ENCODE results near the gene CBX6.
A peak's percentile ranks its signal among the peaks of the same experiment; 100 is the strongest.

Gene CBX6

DNA sequence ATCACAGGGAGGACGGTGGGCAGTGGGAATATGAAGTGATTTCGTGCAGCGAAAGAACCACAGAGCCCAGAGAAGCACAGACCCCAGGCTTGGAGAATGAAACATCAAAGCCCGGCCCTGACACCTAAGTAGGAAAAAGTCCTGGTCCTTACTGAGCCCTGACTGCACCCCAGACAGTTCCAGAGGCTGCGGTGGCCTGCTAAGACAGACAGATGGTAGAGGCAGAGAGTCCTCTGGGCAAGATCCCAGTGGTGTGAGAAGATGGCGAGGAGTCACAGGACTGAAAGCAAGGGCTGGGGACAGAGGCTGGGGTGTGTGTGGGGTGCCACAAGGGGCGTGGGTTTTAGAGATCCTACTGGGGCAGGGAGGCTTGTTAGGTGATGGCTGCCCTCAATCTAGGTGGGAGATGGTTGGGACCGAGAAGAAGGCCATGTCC lies 3.7 kb downstream of the CBX6 start:
- H3K36me3 ChIP-seq: peaks cover 61% of the 10 kb centered on the region
- H3K4me2 ChIP-seq: peak overlapping the region; percentile 92
- TF ChIP-seq Cebpa-rat (IDR thresholded peaks at IDR 0.05): no peak
- H4K20me1 ChIP-seq: peaks cover 80% of the 10 kb centered on the region
- H3K9me3 ChIP-seq: no peaks in the 10 kb centered on the region
- H3K9ac ChIP-seq: peak overlapping the region; percentile 21; the same call in 1 of the 2 replicates
- peaks cover 70% of the 10 kb centered on the region for H3K4me1 ChIP-seq
- H3K27me3 ChIP-seq: peaks cover under 1% of the 10 kb centered on the region; the same call in 1 of the 2 replicates
- peak overlapping the region; percentile 49 for H3K27ac ChIP-seq
- H3K4me3 ChIP-seq: no peak overlapping the region

DNA sequence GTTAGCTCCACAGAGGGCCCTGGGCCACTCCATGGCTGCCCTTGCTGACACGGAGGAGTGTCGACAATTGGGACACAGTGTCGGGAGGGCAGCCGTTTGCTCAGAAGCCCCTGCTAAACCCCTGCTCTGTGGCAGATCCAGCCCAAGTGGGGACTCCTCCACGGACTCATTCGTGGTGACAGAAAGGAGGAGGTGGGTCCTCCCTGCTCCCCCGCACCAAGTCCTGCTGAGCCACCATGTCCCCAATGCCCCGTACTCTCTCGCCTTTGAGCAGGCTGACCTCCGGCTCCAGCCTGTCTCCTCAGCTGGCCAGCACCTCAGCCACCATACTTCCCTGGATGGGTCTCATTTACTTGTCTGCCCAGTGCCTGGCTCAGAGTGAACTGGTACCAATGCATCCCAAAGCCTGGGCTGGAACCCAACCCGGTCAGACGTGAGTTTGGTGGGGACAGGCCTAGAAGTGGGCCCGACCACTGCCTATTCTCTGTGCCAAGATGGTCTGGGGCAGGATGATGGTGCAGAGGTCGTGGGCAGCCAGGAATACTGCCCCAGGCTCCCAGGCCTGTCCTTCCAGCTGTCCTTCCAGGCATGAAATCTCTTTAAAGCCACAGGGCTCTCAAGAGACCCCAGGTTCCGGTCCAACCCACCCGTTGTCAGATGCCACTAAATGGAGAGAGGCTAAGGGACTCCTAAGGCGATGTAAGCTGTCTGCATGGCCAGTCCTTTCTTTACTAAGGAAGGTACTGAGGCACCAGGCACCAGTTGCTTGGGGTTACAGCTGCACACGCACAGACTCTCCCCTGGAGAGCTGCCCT lies 4.3 kb downstream of the CBX6 start:
- Histone ChIP-seq H3K9ac (peak overlapping the region; percentile 21; the same call in 1 of the 2 replicates), H4K20me1 (peaks cover 86% of the 10 kb centered on the region), H3K36me3 (peaks cover 67% of the 10 kb centered on the region), H3K9me3 (no peaks in the 10 kb centered on the region), H3K27ac (peak overlapping the region; percentile 49; the same call in 1 of the 2 replicates), H3K4me2 (peak overlapping the region; percentile 92), H3K4me1 (peaks cover 72% of the 10 kb centered on the region), H3K4me3 (no peak overlapping the region), H3K27me3 (no peaks in the 10 kb centered on the region)
- TF ChIP-seq Cebpa-rat (IDR thresholded peaks at IDR 0.05): no peak

DNA sequence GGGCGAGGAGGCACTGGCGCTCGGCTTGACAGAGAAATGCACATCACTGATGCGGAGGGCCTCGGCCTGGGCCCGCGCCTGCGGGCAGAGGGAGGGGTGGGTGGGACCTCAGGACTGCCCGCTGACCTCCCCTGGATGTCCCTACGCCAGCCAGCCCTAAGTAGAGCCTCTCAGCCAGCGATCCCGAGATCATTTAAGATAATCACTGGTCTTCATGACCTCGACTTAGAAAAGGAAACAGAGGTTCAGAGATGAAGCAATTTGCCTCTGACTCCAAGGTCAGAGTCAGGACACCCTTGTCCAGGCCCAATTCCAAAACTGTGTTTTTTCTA lies 4.9 kb downstream of the CBX6 start:
- no peak overlapping the region for H3K9ac ChIP-seq
- no peak overlapping the region for H3K4me2 ChIP-seq
- H4K20me1 ChIP-seq: peaks cover 92% of the 10 kb centered on the region
- TF ChIP-seq Cebpa-rat (IDR thresholded peaks at IDR 0.05): no peak
- no peak overlapping the region for H3K4me3 ChIP-seq
- H3K36me3 ChIP-seq: peaks cover 68% of the 10 kb centered on the region
- no peaks in the 10 kb centered on the region for H3K9me3 ChIP-seq
- no peaks in the 10 kb centered on the region for H3K27me3 ChIP-seq
- no peak overlapping the region for H3K27ac ChIP-seq
- peaks cover 78% of the 10 kb centered on the region for H3K4me1 ChIP-seq

DNA sequence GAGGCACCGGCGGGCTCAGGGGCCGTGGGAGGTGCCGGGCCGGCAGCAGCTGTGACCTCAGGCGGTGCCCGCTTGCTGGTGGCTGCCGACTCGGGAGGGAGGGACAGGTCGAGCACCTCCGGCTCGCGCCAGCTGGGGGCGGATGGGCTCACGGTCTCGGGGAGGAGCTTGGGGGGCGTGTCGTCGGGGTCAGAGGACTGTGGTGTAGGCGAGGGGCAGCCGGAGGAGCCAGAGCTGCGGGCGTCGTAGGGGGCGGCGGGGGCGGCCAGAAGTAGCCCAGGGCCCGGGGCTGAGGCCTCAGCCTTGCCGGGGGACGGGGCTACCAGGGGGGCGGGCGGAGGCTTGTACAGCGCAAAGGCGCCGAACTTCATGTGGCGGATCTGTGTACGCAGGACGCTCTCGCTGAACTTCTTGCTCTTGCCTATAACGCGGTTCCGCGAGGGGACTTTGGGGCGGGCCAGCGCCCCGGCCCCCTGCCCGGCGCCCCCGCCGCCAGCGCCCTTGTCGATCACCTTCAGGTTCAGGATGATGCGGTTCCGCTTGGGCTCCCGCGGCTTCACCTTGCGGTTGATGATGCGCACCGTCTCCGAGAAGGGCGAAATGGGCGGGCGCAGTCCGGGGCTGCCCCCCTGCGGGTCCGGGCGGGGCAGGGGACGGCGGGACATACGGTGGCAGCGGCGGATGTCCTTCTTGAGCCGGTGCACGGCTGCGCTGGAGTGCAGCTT lies 5.5 kb downstream of the CBX6 start:
- Histone ChIP-seq H3K27ac (no peak overlapping the region), H3K36me3 (peaks cover 68% of the 10 kb centered on the region), H3K4me1 (peaks cover 83% of the 10 kb centered on the region), H3K9me3 (no peaks in the 10 kb centered on the region), H3K27me3 (no peaks in the 10 kb centered on the region), H3K9ac (no peak overlapping the region), H3K4me2 (no peak overlapping the region), H3K4me3 (no peak overlapping the region), H4K20me1 (peaks cover 97% of the 10 kb centered on the region)
- no peak for TF ChIP-seq Cebpa-rat (IDR thresholded peaks at IDR 0.05)

DNA sequence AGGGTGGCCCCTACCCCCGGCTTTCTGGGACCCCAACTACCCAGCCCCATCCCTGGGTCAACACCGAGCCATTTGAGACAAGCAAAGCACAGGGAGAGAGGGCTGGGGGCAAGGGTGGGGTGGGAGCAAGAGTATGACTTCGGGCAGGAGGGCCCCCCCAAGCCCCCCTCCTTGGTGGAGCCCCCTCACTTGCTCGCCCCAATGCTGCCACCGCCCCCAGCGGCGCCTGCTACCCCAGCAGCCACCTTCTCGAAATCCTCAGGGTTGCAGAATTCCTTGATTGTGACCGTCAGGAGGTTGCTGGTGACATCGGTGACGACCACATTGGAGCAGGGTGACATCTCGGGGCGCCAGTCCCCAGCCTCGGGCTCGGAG lies 6.0 kb downstream of the CBX6 start:
- peaks cover 68% of the 10 kb centered on the region for H3K36me3 ChIP-seq
- H3K4me2 ChIP-seq: no peak overlapping the region

DNA sequence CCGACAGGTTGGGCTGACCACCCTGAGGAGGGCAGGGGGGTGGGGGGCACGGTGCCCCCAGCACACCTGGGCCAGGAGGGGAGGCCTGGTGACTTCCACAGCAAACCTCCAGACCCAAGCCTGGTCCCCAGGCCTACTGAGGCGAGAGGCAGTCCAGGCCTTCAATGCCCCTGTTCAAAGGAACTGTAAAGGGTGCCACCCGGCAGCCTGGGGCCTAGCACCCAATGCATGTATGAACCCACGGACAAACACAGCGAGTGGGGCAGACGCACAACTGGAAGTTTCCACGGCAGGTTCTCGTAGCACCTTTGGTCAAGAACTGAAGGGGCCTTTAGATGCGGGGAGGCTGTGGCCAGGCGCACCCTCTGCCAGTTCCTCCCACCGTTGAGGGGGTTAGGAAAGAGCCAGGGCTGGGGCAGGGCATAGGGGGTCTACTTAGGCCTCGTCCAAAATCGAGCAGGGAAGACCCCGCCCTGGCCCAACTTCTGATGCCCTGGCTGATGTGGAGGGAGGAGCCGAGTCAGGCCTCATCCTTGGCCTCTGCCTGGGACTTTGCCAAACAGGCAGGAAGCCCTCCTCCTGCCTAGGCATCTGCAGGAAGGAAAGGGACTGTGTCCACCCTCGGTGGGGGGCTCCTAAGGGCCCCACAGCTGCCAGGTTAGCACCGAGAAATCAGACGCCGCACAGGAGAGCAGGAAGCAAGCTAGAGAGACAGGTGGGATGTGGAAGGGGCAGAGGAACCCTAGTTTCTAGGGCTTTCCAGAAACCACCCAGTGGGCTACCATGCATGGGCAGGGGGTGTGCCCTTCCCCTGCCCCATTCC lies 6.6 kb downstream of the CBX6 start:
- Histone ChIP-seq H3K27me3 (no peaks in the 10 kb centered on the region), H3K27ac (no peak overlapping the region), H3K9me3 (no peaks in the 10 kb centered on the region), H3K4me3 (no peak overlapping the region), H3K9ac (0 out of 2 replicates have a peak overlapping the region, but pooled peaks have one; percentile 29), H3K4me1 (peaks cover 86% of the 10 kb centered on the region), H4K20me1 (peaks cover 98% of the 10 kb centered on the region), H3K36me3 (peaks cover 68% of the 10 kb centered on the region), H3K4me2 (peak overlapping the region; percentile 9; the same call in 1 of the 2 replicates)
- TF ChIP-seq Cebpa-rat (IDR thresholded peaks at IDR 0.05): no peak

More for the DNA sequence above, 6.0 kb downstream of the CBX6 start:
- H3K9me3 ChIP-seq: no peaks in the 10 kb centered on the region
- H3K4me3 ChIP-seq: no peak overlapping the region
- peaks cover 86% of the 10 kb centered on the region for H3K4me1 ChIP-seq
- TF ChIP-seq Cebpa-rat (IDR thresholded peaks at IDR 0.05): no peak
- H4K20me1 ChIP-seq: peaks cover 98% of the 10 kb centered on the region
- H3K27me3 ChIP-seq: no peaks in the 10 kb centered on the region
- no peak overlapping the region for H3K27ac ChIP-seq
- H3K9ac ChIP-seq: no peak overlapping the region

DNA sequence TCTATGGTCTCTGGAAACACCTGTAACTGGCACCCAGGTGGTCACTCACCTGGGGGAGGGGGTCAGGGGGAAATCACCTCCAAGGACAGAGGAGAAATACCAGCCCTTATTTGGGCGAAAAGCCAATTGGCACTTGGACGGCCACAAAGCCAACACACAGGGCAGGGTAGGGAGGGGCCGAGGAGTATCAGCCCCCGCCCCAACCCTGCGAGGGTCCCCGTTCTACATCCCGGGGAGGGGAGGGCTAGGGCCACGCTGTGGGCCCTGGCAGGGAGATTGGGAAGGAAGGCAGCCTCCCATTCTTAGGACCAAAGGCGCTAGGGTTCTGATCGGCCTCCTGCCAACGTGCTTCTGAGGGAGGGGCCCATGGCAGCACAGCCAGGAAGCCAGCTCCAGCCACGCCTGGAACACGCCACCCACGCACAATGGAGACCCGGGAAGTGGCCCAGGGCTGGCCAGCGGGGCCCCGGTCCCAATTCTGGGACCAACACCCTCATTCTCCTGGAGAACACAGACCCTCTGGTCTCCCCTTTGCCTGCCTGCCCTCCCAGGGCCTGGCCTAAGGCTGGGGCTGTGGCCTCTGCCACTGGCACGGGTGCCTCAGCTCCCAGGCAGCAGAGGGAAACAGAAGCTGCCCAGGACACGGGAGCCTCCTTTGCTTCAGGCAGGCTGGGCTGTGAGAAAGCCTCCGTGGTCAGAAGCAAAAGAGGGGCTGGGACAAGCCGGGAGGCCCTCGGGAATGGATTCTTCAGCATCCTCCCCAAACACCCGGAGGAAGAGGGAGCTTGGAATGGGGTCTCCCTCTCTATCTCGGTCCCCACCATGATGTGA lies 7.4 kb downstream of the CBX6 start:
- Histone ChIP-seq H3K4me3 (no peak overlapping the region), H3K4me2 (peak overlapping the region; percentile 28), H4K20me1 (peaks cover 98% of the 10 kb centered on the region), H3K36me3 (peaks cover 64% of the 10 kb centered on the region), H3K9me3 (no peaks in the 10 kb centered on the region), H3K27me3 (no peaks in the 10 kb centered on the region), H3K4me1 (peaks cover 84% of the 10 kb centered on the region), H3K9ac (0 out of 2 replicates have a peak overlapping the region, but pooled peaks have one; percentile 29), H3K27ac (0 out of 2 replicates have a peak overlapping the region, but pooled peaks have one; percentile 22)
- TF ChIP-seq Cebpa-rat (IDR thresholded peaks at IDR 0.05): no peak

DNA sequence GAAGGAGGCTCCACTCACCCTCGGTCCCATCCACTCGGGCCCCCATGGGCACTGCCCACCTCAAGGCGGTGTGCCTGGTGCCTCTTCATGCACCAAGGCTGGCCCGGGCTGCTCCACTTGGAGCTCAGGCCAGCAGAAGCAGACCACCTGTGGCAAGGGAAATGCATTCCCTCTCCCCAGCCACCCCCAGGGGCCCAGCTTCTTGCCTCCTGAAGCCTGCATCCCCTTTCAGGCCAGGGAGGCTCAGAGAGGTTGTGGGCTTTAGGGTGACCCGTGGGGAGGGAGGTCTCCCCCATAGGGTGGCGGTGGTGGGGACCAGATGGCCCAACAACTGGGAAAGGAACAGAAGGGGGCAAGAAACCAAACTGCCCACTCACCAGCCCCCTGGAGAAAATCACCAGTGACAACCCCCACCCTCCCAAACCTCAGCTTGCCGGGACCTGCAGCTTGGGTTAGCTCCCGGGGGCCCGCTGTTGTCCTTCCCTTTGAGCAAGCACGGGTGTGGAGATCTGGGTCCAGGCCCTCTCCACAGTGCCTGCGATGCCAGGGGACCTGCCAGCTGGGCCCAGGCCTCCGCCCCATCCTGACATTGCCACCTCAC lies 8.4 kb downstream of the CBX6 start:
- TF ChIP-seq Cebpa-rat (IDR thresholded peaks at IDR 0.05): no peak
- Histone ChIP-seq H3K27me3 (no peaks in the 10 kb centered on the region), H3K4me3 (no peak overlapping the region), H3K27ac (no peak overlapping the region), H3K4me2 (peak overlapping the region; percentile 24; the same call in 1 of the 2 replicates), H3K9ac (peak overlapping the region; percentile 19; the same call in 1 of the 2 replicates), H4K20me1 (peaks cover 89% of the 10 kb centered on the region), H3K4me1 (peaks cover 74% of the 10 kb centered on the region), H3K9me3 (no peaks in the 10 kb centered on the region), H3K36me3 (peaks cover 58% of the 10 kb centered on the region)

Data from BLaER1 (cell line).